ENCODE measurements around the gene TRPV6. TPM values are rescaled to one million over a fixed set of nuclear protein-coding genes. Genes with fewer than 3 reads are reported as not detected.

Gene TRPV6
- total and polyA plus RNA-seq, 8 donors: 2.6 to 11.7 (median 7.7) TPM; not detected in 1

DNA sequence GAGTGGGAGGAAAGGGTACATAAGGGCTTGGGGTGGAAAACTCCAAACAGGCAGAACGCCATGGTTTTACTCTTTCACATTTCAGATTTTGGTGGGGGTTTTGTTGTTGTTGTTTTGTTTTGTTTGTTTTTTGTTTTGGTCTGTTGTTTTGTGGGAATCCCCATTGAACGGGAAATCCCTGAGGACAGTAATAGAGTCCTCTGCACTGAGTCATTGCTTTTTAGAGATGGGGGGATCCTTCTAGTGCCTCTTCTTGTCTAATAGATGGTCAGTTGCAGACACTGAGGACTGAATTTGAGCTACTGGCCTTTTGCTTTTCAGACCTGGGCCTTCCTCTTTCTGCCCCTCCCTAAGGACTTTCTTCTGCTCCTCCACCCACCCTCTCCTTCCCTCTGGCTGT lies 28.0 kb upstream of the TRPV6 start:
- no peak for TF ChIP-seq EP300 (IDR thresholded peaks at IDR 0.05)
- no peak for TF ChIP-seq POLR2A (IDR thresholded peaks at IDR 0.05)
- no peak for TF ChIP-seq POLR2AphosphoS5 (IDR thresholded peaks at IDR 0.05)
- TF ChIP-seq, protein P1, sequence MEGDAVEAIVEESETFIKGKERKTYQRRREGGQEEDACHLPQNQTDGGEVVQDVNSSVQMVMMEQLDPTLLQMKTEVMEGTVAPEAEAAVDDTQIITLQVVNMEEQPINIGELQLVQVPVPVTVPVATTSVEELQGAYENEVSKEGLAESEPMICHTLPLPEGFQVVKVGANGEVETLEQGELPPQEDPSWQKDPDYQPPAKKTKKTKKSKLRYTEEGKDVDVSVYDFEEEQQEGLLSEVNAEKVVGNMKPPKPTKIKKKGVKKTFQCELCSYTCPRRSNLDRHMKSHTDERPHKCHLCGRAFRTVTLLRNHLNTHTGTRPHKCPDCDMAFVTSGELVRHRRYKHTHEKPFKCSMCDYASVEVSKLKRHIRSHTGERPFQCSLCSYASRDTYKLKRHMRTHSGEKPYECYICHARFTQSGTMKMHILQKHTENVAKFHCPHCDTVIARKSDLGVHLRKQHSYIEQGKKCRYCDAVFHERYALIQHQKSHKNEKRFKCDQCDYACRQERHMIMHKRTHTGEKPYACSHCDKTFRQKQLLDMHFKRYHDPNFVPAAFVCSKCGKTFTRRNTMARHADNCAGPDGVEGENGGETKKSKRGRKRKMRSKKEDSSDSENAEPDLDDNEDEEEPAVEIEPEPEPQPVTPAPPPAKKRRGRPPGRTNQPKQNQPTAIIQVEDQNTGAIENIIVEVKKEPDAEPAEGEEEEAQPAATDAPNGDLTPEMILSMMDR (IDR thresholded peaks at IDR 0.05): no peak
- WGBS, 5 donors: 76 to 90% (median 84%) methylated on average over 2 of the region's 2 CpGs
- no peaks in the 10 kb centered on the region for H3K36me3 ChIP-seq
- H3K27ac ChIP-seq: peak overlapping the region in 4 of 5 donors; percentile 26 to 51 (median 32)
- H3K27me3 ChIP-seq: no peaks in the 10 kb centered on the region
- no peak overlapping the region for H3K4me3 ChIP-seq
- DNase-seq: no peak
- intact Hi-C loops (cut with DNase I; ENCODE audit: low total_unique reads): no loop called here
- H3K9me3 ChIP-seq: no peaks in the 10 kb centered on the region
- H3K4me1 ChIP-seq: peaks cover 3 to 41% (median 19%) of the 10 kb centered on the region in 4 donors

DNA sequence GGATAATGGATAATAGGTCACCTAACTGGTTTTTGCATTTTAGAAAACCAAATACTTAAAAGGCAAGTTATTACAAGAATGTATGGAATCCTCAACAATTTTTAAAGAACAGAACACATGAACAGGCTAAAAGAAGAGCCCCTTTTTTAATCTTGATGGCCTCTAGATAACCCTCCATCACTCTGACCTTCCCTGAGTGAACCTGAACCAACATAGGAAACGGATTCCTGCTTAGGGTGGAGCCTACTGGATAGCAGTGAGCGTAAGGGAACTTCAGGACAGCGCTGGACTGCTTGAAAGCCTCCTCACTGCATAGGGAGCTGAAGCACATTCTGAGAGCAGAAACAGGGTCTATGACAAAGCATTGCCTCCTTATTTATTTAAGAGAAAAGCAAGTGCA lies 27.5 kb upstream of the TRPV6 start:
- no peaks in the 10 kb centered on the region for H3K36me3 ChIP-seq
- no peak for DNase-seq
- intact Hi-C loops (cut with DNase I; ENCODE audit: low total_unique reads): no loop called here
- TF ChIP-seq EP300 (IDR thresholded peaks at IDR 0.05) (no peak), POLR2A (IDR thresholded peaks at IDR 0.05) (no peak), POLR2AphosphoS5 (IDR thresholded peaks at IDR 0.05) (no peak)
- TF ChIP-seq, protein P1 (IDR thresholded peaks at IDR 0.05): no peak
- 43 to 62% (median 51%) methylated on average over 3 of the region's 3 CpGs for WGBS, 5 donors
- no peak overlapping the region for H3K27ac ChIP-seq
- H3K4me1 ChIP-seq: peaks cover 3 to 45% (median 19%) of the 10 kb centered on the region in 4 donors
- no peaks in the 10 kb centered on the region for H3K27me3 ChIP-seq
- no peaks in the 10 kb centered on the region for H3K9me3 ChIP-seq
- no peak overlapping the region for H3K4me3 ChIP-seq

DNA sequence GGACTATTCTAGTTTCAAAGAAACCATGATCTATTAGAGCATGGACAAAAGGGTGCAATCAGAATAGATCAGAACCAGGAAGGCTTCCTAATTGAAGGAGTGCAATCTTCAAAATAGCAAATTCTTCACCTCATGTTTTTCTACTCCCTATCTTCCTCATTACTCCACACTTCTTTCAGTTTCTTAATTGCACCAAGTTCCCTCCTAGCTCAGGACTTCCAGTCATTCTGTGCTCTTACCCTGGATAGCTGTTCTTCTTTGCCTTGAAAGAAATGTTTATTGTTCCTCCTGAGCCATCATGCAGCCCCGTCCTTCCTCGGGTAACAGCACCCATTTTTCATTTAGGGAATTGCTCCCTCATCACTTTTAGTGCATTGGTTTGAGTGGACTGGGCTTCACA lies 24.9 kb upstream of the TRPV6 start:
- WGBS, 5 donors: 57 to 75% (median 65%) methylated on average over 2 of the region's 2 CpGs
- no peaks in the 10 kb centered on the region for H3K36me3 ChIP-seq
- peak overlapping the region in 4 of 5 donors; percentile 51 to 81 (median 66) for H3K27ac ChIP-seq
- H3K9me3 ChIP-seq: no peaks in the 10 kb centered on the region
- DNase-seq: no peak
- intact Hi-C loops (cut with DNase I; ENCODE audit: low total_unique reads): no loop called here
- H3K4me1 ChIP-seq: peaks cover 3 to 45% (median 19%) of the 10 kb centered on the region in 4 donors
- no peaks in the 10 kb centered on the region for H3K27me3 ChIP-seq
- no peak overlapping the region for H3K4me3 ChIP-seq
- TF ChIP-seq POLR2A (IDR thresholded peaks at IDR 0.05) (no peak), POLR2AphosphoS5 (IDR thresholded peaks at IDR 0.05) (no peak), EP300 (IDR thresholded peaks at IDR 0.05) (no peak)
- TF ChIP-seq, protein P1 (IDR thresholded peaks at IDR 0.05): no peak

DNA sequence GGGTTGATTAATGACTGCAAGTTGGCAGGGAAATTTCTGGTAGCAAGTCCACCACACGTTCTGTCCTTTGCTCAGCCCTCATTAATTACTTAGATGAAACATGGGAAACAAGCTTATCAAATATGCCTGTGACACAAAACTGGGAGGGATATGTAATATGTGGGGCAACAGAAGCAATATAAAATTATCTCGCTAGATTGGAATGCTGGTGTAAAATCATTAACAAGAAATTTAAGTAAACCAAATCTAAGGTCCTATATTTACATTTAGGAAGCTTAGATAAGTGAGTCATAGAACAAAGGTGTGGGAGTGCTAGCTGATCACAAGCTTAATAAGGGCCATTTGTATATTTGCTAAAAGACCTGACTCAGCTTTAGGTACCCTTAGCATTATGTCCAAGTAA lies 24.5 kb upstream of the TRPV6 start:
- H3K9me3 ChIP-seq: no peaks in the 10 kb centered on the region
- peak overlapping the region in 4 of 5 donors; percentile 67 to 81 (median 72) for H3K27ac ChIP-seq
- WGBS, 5 donors: 19 to 50% (median 23%) methylated on average over 2 of the region's 2 CpGs
- TF ChIP-seq, protein P1 (IDR thresholded peaks at IDR 0.05): no peak
- peak in 1 of 3 donors; percentile 62 for TF ChIP-seq POLR2AphosphoS5 (IDR thresholded peaks at IDR 0.05)
- H3K4me3 ChIP-seq: no peak overlapping the region
- peak in 1 of 2 donors; percentile 75 for DNase-seq
- intact Hi-C loops (cut with DNase I; ENCODE audit: low total_unique reads): no loop called here
- H3K4me1 ChIP-seq: peaks cover 3 to 45% (median 19%) of the 10 kb centered on the region in 4 donors
- no peaks in the 10 kb centered on the region for H3K36me3 ChIP-seq
- no peaks in the 10 kb centered on the region for H3K27me3 ChIP-seq
